Measurements from ENCODE around the gene CPED1.
"Not testable (repeated sequence)": the region's sequence is repeated elsewhere in the genome, so short reads cannot be mapped to it uniquely, and the experiment has no call there.

CPED1 gene

DNA sequence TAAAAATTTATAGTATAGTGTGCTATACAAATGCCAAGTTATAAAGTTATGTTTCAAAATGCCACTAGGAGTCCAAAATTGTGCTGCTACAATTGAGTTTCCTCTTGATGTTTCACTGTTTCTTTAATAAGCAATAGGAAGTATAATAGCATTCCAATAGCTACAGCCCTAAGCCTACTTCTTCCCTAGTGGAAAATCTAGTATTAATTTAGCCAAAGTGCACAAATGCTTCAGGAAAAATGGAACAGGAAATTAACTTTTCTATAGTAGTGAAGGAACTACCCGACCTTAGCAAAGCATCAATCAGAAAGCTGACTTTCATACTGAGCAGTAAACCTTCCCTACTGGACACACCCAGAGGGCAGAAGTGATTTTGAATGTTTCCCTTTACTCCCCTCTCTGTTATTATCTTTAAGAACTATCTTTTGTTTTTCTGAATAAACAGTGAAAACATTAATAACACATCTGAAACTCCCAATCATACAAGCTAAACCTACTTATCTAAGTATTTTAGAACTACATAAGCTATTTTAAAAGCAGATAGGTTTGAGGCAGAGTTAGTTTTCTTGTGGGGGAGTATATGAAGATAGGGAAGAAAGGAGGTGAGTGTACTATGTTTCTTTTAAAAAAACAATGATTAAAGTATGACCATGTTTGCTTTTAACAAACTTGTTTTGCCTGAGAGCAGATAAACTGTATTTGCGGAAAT, 13.7 kb downstream of the CPED1 start:
- DNase-seq (ENCODE audit: low read depth, low spot score): no peak
- Histone ChIP-seq H3K4me3 (no peak overlapping the region), H3K27ac (no peak overlapping the region), H3K9me3 (ENCODE audit: low read depth, low read length) (no peaks in the 10 kb centered on the region), H3K36me3 (ENCODE audit: insufficient read depth, low read length) (no peaks in the 10 kb centered on the region), H3K9ac (ENCODE audit: insufficient read length) (no peak overlapping the region)
- TF ChIP-seq EZH2 (IDR thresholded peaks at IDR 0.05) (no peak), POLR2AphosphoS5 (IDR thresholded peaks at IDR 0.05; ENCODE audit: borderline replicate concordance, low read depth, low read length) (no peak)

DNA sequence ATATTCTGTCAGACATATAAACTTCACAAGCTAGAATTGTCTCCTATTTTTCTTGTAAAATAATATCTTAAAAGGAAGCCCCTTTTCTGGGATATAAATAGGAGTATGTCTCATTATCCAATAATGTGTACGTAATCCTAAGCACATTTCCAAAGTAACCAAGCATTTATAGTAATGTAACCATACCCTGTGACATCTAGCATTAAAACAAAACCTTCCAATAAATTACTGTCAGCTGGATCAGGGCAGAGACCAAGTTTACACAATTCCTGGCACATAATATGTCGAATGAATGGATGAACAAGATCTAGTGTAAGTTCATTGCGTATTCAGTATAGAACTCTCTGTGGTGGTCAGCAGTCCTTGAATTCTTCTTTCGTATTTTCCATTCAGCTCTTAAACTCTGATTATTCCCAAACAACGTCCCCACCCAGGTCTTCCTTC, 14.3 kb downstream of the CPED1 start:
- DNase-seq (ENCODE audit: low read depth, low spot score): no peak
- H3K9me3 ChIP-seq (ENCODE audit: low read depth, low read length): no peaks in the 10 kb centered on the region
- TF ChIP-seq POLR2AphosphoS5 (IDR thresholded peaks at IDR 0.05; ENCODE audit: borderline replicate concordance, low read depth, low read length): no peak
- TF ChIP-seq EZH2 (IDR thresholded peaks at IDR 0.05): no peak
- no peak for TF ChIP-seq FOXP2 (optimal IDR thresholded peaks at IDR 0.05; ENCODE audit: control extremely low read depth, extremely low read length, insufficient read depth)
- H3K36me3 ChIP-seq (ENCODE audit: insufficient read depth, low read length): no peaks in the 10 kb centered on the region
- no peak overlapping the region for H3K9ac ChIP-seq (ENCODE audit: insufficient read length)
- H3K4me3 ChIP-seq: no peak overlapping the region
- no peak overlapping the region for H3K27ac ChIP-seq

DNA sequence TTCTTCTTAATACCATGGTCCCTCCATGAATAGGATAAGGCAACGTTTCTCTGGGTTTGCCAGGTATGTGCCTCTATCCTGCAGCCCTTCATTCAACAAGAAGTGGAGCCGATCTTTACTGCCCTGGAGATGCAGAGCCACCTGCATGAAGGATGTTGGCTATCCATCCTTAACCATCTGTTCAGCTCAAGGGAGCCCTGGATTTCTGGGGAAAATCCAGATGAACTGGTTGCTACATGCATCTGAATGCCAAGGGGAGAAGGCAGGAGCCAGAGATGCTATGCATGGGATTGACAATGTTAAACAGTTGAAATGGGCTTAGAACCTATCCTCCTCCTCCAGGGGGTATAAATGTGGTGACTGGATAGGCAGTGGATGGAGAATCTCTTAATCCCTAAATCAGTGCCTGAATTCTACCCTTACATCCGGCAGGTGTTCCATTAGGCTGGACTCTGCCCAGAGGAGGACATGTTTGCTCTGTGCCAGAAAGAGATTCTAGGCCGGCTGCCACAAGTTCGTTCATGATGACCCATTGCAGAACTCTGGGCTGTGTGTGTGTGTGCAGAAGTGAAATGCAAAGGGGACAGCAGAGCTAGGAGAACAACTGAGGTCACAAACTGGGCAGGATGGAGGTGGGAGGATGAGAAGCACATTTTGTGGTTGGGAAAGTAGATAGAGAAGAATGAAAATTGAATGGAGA, 15.6 kb downstream of the CPED1 start:
- H3K9ac ChIP-seq (ENCODE audit: insufficient read length): no peak overlapping the region
- H3K4me3 ChIP-seq: no peak overlapping the region
- no peaks in the 10 kb centered on the region for H3K36me3 ChIP-seq (ENCODE audit: insufficient read depth, low read length)
- TF ChIP-seq FOXP2 (optimal IDR thresholded peaks at IDR 0.05; ENCODE audit: control extremely low read depth, extremely low read length, insufficient read depth) (no peak), POLR2AphosphoS5 (IDR thresholded peaks at IDR 0.05; ENCODE audit: borderline replicate concordance, low read depth, low read length) (no peak), EZH2 (IDR thresholded peaks at IDR 0.05) (no peak)
- H3K9me3 ChIP-seq (ENCODE audit: low read depth, low read length): no peaks in the 10 kb centered on the region
- no peak for DNase-seq (ENCODE audit: low read depth, low spot score)
- H3K27ac ChIP-seq: no peak overlapping the region

DNA sequence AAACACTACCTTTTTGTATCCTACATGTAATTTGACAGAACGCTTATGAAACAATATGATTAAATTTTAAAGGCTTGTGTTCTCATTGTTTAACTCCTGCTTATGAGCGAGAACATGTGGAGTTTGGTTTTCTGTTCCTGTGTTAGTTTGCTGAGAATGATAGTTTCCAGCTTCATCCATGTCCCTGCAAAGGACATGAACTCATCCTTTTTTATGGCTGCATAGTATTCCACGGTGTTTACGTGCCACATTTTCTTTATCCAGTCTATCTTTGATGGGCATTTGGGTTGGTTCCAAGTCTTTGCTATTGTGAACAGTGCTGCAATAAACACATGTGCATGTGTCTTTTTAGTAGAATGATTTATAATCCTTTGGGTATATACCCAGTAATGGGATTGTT, 16.5 kb downstream of the CPED1 start:
- not testable (repeated sequence) for H3K36me3 ChIP-seq (ENCODE audit: insufficient read depth, low read length); H3K4me3 ChIP-seq; H3K27ac ChIP-seq; DNase-seq (ENCODE audit: low read depth, low spot score); H3K9me3 ChIP-seq (ENCODE audit: low read depth, low read length); H3K9ac ChIP-seq (ENCODE audit: insufficient read length)

DNA sequence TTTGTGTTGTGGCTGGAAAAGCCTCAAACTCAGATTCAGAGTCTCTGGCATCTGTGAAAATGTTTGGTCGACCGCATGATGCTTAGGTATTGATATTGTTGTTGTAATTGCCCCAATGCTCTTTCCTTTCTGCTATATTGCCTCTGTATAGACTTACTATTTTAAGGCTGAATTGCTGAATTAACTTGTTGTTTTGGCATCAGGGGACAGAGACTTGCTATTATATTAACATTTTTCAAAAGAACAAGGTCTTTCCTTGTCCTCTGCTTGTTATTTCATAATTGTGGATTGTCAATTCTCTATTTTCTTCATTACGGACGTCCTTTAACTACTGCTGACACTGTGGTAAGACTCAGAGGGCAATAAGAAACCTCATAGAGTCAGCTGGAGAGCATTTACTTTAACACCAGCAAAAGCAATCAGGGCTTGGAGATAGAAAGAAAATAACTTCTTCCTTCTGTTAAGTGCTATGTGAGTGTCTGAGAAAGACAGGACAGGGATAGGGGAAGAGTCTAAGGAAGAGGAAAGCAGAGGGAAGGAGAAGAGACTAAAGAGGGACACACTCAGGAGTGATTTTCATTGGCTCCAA, 17.6 kb downstream of the CPED1 start:
- H3K9ac ChIP-seq (ENCODE audit: insufficient read length): no peak overlapping the region

DNA sequence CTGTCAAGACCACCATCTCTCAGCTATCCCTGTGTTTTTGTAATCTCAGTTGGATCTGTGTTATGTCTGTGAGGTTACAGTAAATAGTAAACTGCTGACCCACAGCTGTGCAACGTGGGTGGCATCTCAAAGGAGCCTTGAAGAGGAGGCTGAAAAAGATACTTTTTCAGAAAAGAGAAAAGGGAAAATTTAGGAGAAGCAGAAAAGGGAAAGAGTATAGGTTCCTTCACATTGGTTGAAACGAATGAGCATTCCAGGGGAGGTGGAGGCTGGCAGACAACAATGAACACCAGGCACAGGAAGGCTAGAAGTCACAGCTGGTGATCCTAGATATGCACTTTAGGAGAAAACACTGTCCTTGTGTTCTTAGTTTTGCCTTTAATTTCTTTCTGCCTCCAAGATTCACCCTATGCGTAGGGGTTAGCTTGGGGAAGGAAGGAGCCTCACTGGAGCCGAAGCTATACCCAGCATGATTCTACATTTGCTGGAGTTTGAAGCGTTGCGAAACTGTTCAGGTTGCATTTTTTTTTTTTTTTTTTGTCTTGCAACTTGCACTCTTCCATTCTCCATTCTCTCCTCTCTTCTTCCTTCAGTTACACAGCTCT, 18.3 kb downstream of the CPED1 start:
- TF ChIP-seq POLR2AphosphoS5 (IDR thresholded peaks at IDR 0.05; ENCODE audit: borderline replicate concordance, low read depth, low read length): no peak
- no peak for TF ChIP-seq EZH2 (IDR thresholded peaks at IDR 0.05)
- no peak for TF ChIP-seq FOXP2 (optimal IDR thresholded peaks at IDR 0.05; ENCODE audit: control extremely low read depth, extremely low read length, insufficient read depth)
- no peak for DNase-seq (ENCODE audit: low read depth, low spot score)

More for the DNA sequence above, 17.6 kb downstream of the CPED1 start:
- no peak overlapping the region for H3K27ac ChIP-seq
- H3K9me3 ChIP-seq (ENCODE audit: low read depth, low read length): no peaks in the 10 kb centered on the region
- TF ChIP-seq EZH2 (IDR thresholded peaks at IDR 0.05) (no peak), POLR2AphosphoS5 (IDR thresholded peaks at IDR 0.05; ENCODE audit: borderline replicate concordance, low read depth, low read length) (no peak), FOXP2 (optimal IDR thresholded peaks at IDR 0.05; ENCODE audit: control extremely low read depth, extremely low read length, insufficient read depth) (no peak)
- no peak for DNase-seq (ENCODE audit: low read depth, low spot score)
- no peaks in the 10 kb centered on the region for H3K36me3 ChIP-seq (ENCODE audit: insufficient read depth, low read length)
- H3K4me3 ChIP-seq: no peak overlapping the region

DNA sequence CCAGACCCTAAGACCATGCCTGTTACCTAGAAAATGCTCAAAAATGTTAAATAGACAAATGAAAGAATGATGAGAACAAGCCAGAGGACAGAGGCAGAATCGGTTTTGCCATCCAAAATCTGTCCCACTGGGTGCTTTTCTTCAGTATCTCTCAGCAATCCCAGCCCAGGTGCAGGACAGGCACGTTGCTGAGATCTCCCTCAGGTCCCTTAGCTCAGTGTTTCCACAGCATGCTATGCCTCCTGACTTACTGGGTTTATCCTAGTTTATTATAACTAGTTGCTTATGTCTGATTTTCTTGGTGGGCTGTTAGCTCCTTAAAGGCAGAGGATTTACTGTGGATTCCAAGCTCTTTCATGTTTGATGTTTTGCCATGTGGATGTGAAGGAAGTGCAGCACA, 20.3 kb downstream of the CPED1 start:
- no peaks in the 10 kb centered on the region for H3K36me3 ChIP-seq (ENCODE audit: insufficient read depth, low read length)

More for the DNA sequence above, 18.3 kb downstream of the CPED1 start:
- Histone ChIP-seq H3K9me3 (ENCODE audit: low read depth, low read length) (no peaks in the 10 kb centered on the region), H3K9ac (ENCODE audit: insufficient read length) (no peak overlapping the region), H3K4me3 (no peak overlapping the region), H3K27ac (no peak overlapping the region), H3K36me3 (ENCODE audit: insufficient read depth, low read length) (no peaks in the 10 kb centered on the region)

DNA sequence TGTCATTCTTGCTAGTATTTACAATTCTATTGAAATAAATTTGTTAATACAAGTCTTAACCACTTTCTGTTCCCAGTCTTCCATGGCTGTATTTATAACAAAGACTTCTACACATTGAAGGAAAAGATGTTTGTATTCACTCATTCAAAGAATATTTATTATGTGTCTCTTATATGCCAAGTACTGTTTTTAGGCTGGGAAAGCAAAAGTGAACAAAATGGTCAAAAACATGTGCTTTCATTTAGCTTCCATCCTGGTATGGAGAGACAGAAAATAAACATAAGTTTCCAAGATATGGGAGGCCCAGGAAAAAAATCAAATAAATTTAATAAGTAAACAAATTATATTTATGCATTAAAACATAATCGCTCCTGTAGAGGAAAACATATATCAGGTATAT, 22.9 kb downstream of the CPED1 start:
- Histone ChIP-seq H3K9me3 (ENCODE audit: low read depth, low read length) (no peaks in the 10 kb centered on the region), H3K36me3 (ENCODE audit: insufficient read depth, low read length) (no peaks in the 10 kb centered on the region), H3K4me3 (no peak overlapping the region), H3K27ac (no peak overlapping the region), H3K9ac (ENCODE audit: insufficient read length) (no peak overlapping the region)
- TF ChIP-seq EZH2 (IDR thresholded peaks at IDR 0.05) (no peak), POLR2AphosphoS5 (IDR thresholded peaks at IDR 0.05; ENCODE audit: borderline replicate concordance, low read depth, low read length) (no peak), FOXP2 (optimal IDR thresholded peaks at IDR 0.05; ENCODE audit: control extremely low read depth, extremely low read length, insufficient read depth) (no peak)
- no peak for DNase-seq (ENCODE audit: low read depth, low spot score)

More for the DNA sequence above, 20.3 kb downstream of the CPED1 start:
- no peak for DNase-seq (ENCODE audit: low read depth, low spot score)
- no peak for TF ChIP-seq FOXP2 (optimal IDR thresholded peaks at IDR 0.05; ENCODE audit: control extremely low read depth, extremely low read length, insufficient read depth)
- no peak for TF ChIP-seq EZH2 (IDR thresholded peaks at IDR 0.05)
- no peak for TF ChIP-seq POLR2AphosphoS5 (IDR thresholded peaks at IDR 0.05; ENCODE audit: borderline replicate concordance, low read depth, low read length)
- H3K4me3 ChIP-seq: no peak overlapping the region
- no peak overlapping the region for H3K9ac ChIP-seq (ENCODE audit: insufficient read length)
- H3K9me3 ChIP-seq (ENCODE audit: low read depth, low read length): no peaks in the 10 kb centered on the region
- H3K27ac ChIP-seq: no peak overlapping the region
